Measurements from ENCODE around the gene CLEC19A.

CLEC19A gene

GRCh38 chr16:19348125-19348524 is 62.6 kb downstream of the CLEC19A start:
- DNase-seq (ENCODE audit: extremely low spot score), result no peak
- TF ChIP-seq HDGF (IDR thresholded peaks at IDR 0.05; ENCODE audit: borderline replicate concordance), result no peak
- ChIA-PET CTCF (no interaction called here), POLR2A (no interaction called here)

DNA sequence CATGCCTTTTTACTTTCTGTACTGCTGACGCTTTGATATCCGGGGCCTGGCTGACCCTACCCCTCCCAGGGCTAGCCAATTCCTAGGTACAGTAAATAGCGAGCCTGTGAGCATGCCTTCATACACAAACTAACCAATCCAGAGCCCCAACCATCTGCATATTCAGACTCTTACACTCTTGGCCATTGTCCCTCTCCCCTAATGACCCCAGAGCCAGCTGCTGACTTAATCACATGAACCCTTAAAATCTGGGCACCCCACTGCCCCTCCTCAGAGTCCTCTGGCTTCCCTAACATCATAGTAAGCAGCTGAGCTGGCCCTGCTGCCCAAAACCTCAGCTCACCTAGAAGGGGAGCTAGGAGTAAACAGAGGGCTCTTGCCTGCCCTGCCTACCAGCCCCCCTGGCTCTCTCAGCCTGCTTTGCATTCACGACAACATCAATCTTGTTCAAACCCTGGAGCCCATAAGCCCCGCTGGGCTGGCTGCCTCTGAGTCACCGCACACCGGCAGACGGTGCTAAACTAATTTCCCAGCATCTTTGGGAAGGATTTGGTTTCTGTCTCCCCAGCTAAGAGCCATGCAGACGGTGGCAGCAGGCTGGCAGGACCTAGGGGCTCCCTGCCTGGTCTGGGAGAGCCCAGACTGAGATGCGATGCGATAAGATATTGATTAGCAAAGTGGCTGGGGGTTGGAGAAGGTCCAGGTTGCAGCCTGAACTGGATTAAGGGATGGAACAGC is 63.2 kb downstream of the CLEC19A start:
- POLR2A ChIA-PET, result no interaction called here
- CTCF ChIA-PET, result no interaction called here
- DNase-seq (ENCODE audit: extremely low spot score), result peak; percentile 47
- TF ChIP-seq, protein P1, sequence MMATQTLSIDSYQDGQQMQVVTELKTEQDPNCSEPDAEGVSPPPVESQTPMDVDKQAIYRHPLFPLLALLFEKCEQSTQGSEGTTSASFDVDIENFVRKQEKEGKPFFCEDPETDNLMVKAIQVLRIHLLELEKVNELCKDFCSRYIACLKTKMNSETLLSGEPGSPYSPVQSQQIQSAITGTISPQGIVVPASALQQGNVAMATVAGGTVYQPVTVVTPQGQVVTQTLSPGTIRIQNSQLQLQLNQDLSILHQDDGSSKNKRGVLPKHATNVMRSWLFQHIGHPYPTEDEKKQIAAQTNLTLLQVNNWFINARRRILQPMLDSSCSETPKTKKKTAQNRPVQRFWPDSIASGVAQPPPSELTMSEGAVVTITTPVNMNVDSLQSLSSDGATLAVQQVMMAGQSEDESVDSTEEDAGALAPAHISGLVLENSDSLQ (IDR thresholded peaks at IDR 0.05), result peak; percentile 43; the same call in 1 of the 2 replicates
- no peak for TF ChIP-seq CTBP1 (IDR thresholded peaks at IDR 0.05; ENCODE audit: borderline replicate concordance)

DNA sequence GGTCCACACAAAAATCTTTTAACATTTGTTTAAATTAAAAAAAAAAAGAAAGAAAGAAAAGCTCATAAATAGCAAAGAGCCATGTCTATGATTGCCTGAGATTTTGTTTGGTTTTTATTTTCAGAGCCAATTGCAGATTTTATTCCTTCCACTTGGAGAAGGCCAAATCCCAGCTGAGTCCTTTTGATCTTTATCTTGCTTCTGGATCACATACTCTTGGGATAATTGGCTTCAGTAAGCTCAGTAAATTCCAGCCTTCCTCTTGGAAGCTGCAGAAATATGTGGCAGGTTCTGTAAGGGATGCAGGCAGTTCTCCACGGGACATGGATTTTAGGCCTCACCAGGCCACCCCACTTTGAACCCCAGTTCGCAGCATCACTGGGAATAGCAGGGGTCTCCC is 68.8 kb downstream of the CLEC19A start:
- no peak for TF ChIP-seq LEF1 (IDR thresholded peaks at IDR 0.05; ENCODE audit: borderline replicate concordance)
- TF ChIP-seq, protein P1 (IDR thresholded peaks at IDR 0.05), result no peak
- no peak for TF ChIP-seq ZNF384 (IDR thresholded peaks at IDR 0.05)
- TF ChIP-seq TARDBP (IDR thresholded peaks at IDR 0.05), result no peak
- TF ChIP-seq ELF4 (IDR thresholded peaks at IDR 0.05), result no peak
- no peak for TF ChIP-seq CTBP1 (IDR thresholded peaks at IDR 0.05; ENCODE audit: borderline replicate concordance)
- TF ChIP-seq FOXK2 (IDR thresholded peaks at IDR 0.05), result no peak
- no peak for TF ChIP-seq FOXM1 (IDR thresholded peaks at IDR 0.05; ENCODE audit: borderline replicate concordance)
- no peak for TF ChIP-seq NFRKB (IDR thresholded peaks at IDR 0.05)
- no peak for TF ChIP-seq L3MBTL2 (conservative IDR thresholded peaks at IDR 0.05)
- TF ChIP-seq HDGF (IDR thresholded peaks at IDR 0.05; ENCODE audit: borderline replicate concordance), result no peak
- TF ChIP-seq BHLHE40 (IDR thresholded peaks at IDR 0.05; ENCODE audit: borderline replicate concordance), result no peak
- no peak for TF ChIP-seq ARNT (IDR thresholded peaks at IDR 0.05)
- TF ChIP-seq SP1 (IDR thresholded peaks at IDR 0.05), result no peak
- ChIA-PET POLR2A (no interaction called here), CTCF (no interaction called here)
- no peak for DNase-seq (ENCODE audit: extremely low spot score)

GRCh38 chr16:19356024-19356952 is 70.8 kb downstream of the CLEC19A start:
- TF ChIP-seq CTBP1 (IDR thresholded peaks at IDR 0.05; ENCODE audit: borderline replicate concordance) (no peak), LEF1 (IDR thresholded peaks at IDR 0.05; ENCODE audit: borderline replicate concordance) (no peak)
- DNase-seq (ENCODE audit: extremely low spot score), result no peak
- ChIA-PET POLR2A (no interaction called here), CTCF (interaction anchor here (0.6 to 1.0 kb wide), 2 partner anchors 16 to 70 kb away, joined by 3 to 4 read pairs; no protein-coding TSS in a partner anchor)

- DNase-seq (ENCODE audit: extremely low spot score), result no peak
- ChIA-PET POLR2A (no interaction called here), CTCF (no interaction called here)
- TF ChIP-seq FOXA1 (IDR thresholded peaks at IDR 0.05), result no peak
- no peak for TF ChIP-seq TARDBP (IDR thresholded peaks at IDR 0.05)
- TF ChIP-seq, protein P1 (IDR thresholded peaks at IDR 0.05), result no peak
- TF ChIP-seq LEF1 (IDR thresholded peaks at IDR 0.05; ENCODE audit: borderline replicate concordance), result no peak
- TF ChIP-seq FOXM1 (IDR thresholded peaks at IDR 0.05; ENCODE audit: borderline replicate concordance), result no peak
- TF ChIP-seq ELF4 (IDR thresholded peaks at IDR 0.05), result no peak
- no peak for TF ChIP-seq CTBP1 (IDR thresholded peaks at IDR 0.05; ENCODE audit: borderline replicate concordance)
- TF ChIP-seq NFRKB (IDR thresholded peaks at IDR 0.05), result no peak
- TF ChIP-seq HDGF (IDR thresholded peaks at IDR 0.05; ENCODE audit: borderline replicate concordance), result no peak
- TF ChIP-seq SP1 (IDR thresholded peaks at IDR 0.05), result no peak
Measured at GRCh38 chr16:19359556-19359955, 74.0 kb downstream of the CLEC19A start.

All from HEK293T (cell line).